ENCODE results near the gene VDAC1. TPM values are rescaled to one million over a fixed set of nuclear protein-coding genes. Genes with fewer than 3 reads are reported as not detected.
A peak's percentile ranks its signal among the peaks of the same experiment; 100 is the strongest.
"Not testable (repeated sequence)": the region's sequence is repeated elsewhere in the genome, so short reads cannot be mapped to it uniquely, and the experiment has no call there.

VDAC1 gene
- total and polyA plus RNA-seq, 9 donors = 193 to 247 (median 216) TPM

DNA sequence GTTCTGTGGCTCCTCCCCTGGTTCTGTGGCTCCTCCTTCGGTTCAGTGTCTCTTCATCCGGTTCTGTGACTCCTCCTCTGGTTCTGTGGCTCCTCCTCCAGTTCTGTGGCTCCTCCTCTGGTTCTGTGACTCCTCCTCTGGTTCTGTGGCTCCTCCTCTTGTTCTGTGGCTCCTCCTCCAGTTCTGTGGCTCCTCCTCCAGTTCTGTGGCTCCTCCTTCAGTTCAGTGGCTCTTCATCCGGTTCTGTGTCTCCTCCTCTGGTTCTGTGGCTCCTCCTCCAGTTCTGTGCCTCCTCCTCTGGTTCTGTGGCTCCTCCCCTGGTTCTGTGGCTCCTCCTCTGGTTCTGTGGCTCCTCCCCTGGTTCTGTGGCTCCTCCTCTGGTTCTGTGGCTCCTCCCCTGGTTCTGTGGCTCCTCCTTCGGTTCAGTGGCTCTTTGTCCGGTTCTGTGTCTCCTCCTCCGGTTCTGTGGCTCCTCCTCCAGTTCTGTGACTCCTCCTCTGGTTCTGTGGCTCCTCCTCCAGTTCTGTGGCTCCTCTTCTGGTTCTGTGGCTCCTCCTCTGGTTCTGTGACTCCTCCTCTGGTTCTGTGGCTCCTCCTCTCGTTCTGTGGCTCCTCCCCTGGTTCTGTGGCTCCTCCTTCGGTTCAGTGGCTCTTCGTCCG, 68.7 kb downstream of the VDAC1 start:
- WGBS (ENCODE audit: insufficient coverage) = 90% methylated on average over 10 of the region's 10 CpGs
- not testable (repeated sequence) for DNase-seq

GRCh38 chr5:133935667-133935940, 69.2 kb downstream of the VDAC1 start:
- H3K4me3 ChIP-seq (ENCODE audit: low read length) = no peak overlapping the region
- no peak for DNase-seq
- no peaks in the 10 kb centered on the region for H3K9me3 ChIP-seq (replicated peaks; ENCODE audit: control insufficient read depth, low read depth, low read length)
- H3K27ac ChIP-seq (ENCODE audit: low read length) = no peak overlapping the region
- H3K4me1 ChIP-seq (ENCODE audit: control insufficient read depth, insufficient read depth, low read length) = peaks cover 7% of the 10 kb centered on the region
- WGBS (ENCODE audit: insufficient coverage) = 75% methylated on average over 5 of the region's 5 CpGs
- no peaks in the 10 kb centered on the region for H3K36me3 ChIP-seq (ENCODE audit: control insufficient read depth, insufficient read depth, low read length)
- no peaks in the 10 kb centered on the region for H3K27me3 ChIP-seq (ENCODE audit: control insufficient read depth, insufficient read depth, low read length)

More for the DNA sequence above, 68.7 kb downstream of the VDAC1 start:
- H3K9me3 ChIP-seq (replicated peaks; ENCODE audit: control insufficient read depth, low read depth, low read length); H3K4me1 ChIP-seq (ENCODE audit: control insufficient read depth, insufficient read depth, low read length); H3K36me3 ChIP-seq (ENCODE audit: control insufficient read depth, insufficient read depth, low read length); H3K4me3 ChIP-seq (ENCODE audit: low read length); H3K27ac ChIP-seq (ENCODE audit: low read length); H3K27me3 ChIP-seq (ENCODE audit: control insufficient read depth, insufficient read depth, low read length): not testable (repeated sequence)

DNA sequence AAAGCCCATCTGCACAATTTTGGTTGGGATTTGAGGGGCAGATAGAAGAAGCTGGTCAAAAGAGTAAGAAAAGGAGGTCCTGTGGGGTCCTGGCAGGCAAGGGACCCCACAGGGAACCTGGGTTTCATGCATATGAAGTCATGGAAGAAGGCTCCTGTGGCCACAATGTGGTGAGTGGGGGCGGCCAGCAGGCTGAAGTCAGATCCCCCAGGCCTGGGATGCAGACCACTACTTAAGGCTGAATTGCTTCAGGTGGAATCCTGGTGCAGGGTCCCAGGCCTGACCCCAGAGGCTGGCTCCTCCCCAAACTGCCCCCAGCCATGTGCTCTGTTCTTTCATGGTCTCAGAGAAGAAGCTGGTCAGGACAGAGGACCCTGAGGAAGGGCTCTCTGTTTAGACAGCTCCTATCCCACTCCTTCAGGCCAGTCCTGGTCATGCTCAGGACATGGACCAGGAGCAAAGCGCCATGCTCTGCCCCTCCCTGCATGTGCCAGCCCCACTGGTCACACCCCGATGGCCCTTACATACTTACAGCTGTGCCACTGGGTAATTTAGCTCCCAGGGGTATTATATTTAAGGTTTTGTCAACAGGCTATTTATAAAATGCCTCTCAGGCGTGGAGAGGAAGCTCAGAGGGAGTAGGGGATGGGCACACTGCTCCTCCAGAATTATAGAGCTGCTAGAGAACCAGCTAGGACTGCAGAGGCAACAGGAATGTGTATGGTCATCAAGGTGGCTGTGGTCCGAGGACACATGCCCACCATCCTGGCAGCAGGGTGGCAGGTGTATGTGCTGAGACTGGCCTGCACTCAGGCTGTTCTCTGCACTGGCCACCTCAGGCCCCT, 69.7 kb downstream of the VDAC1 start:
- Histone ChIP-seq H3K9me3 (replicated peaks; ENCODE audit: control insufficient read depth, low read depth, low read length) (no peaks in the 10 kb centered on the region), H3K27me3 (ENCODE audit: control insufficient read depth, insufficient read depth, low read length) (no peaks in the 10 kb centered on the region), H3K27ac (ENCODE audit: low read length) (no peak overlapping the region), H3K4me1 (ENCODE audit: control insufficient read depth, insufficient read depth, low read length) (peaks cover 7% of the 10 kb centered on the region), H3K4me3 (ENCODE audit: low read length) (no peak overlapping the region), H3K36me3 (ENCODE audit: control insufficient read depth, insufficient read depth, low read length) (no peaks in the 10 kb centered on the region)
- no peak for DNase-seq
- WGBS (ENCODE audit: insufficient coverage) = 54% methylated on average over 2 of the region's 5 CpGs

- H3K4me3 ChIP-seq (ENCODE audit: low read length) = no peak overlapping the region
- peaks cover 7% of the 10 kb centered on the region for H3K4me1 ChIP-seq (ENCODE audit: control insufficient read depth, insufficient read depth, low read length)
- H3K9me3 ChIP-seq (replicated peaks; ENCODE audit: control insufficient read depth, low read depth, low read length) = no peaks in the 10 kb centered on the region
- no peak for DNase-seq
- no peak overlapping the region for H3K27ac ChIP-seq (ENCODE audit: low read length)
- no peaks in the 10 kb centered on the region for H3K36me3 ChIP-seq (ENCODE audit: control insufficient read depth, insufficient read depth, low read length)
- 73% methylated on average over 2 of the region's 5 CpGs for WGBS (ENCODE audit: insufficient coverage)
- no peaks in the 10 kb centered on the region for H3K27me3 ChIP-seq (ENCODE audit: control insufficient read depth, insufficient read depth, low read length)
Measured at GRCh38 chr5:133934311-133934710, 70.5 kb downstream of the VDAC1 start.

DNA sequence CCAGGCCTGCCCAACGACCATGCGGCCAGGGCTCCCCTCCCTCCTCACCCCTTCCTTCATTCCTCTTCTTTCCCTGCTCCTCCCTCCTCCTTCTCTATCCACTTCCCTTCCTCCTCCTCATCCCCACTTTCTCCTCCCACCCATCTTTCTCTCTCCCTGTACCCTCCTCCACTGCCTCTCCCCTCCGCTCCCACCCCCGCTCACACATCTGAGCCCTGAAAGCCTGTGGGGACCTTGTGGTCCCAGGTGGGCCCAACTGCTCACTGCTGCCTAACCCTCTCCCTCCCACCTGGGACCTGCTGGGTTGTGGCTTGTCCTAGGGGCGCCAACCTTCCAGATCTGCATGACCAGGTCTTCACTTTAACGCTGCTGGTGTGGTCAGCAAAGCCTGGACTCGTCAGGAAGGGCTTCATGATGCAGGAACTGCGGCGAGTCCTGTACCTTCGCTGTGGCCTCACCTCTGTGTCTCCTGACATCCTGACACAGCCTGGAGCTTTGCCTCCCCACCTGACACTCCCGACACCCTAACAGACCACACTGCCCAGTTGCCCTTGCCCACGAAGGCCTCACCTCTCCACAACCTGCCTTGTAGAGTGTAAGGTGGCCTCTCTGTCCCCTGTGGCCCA, 71.0 kb downstream of the VDAC1 start:
- 77% methylated on average over 10 of the region's 12 CpGs for WGBS (ENCODE audit: insufficient coverage)
- Histone ChIP-seq H3K27me3 (ENCODE audit: control insufficient read depth, insufficient read depth, low read length) (no peaks in the 10 kb centered on the region), H3K36me3 (ENCODE audit: control insufficient read depth, insufficient read depth, low read length) (no peaks in the 10 kb centered on the region)

GRCh38 chr5:133933169-133933509, 71.6 kb downstream of the VDAC1 start:
- Histone ChIP-seq H3K36me3 (ENCODE audit: control insufficient read depth, insufficient read depth, low read length) (no peaks in the 10 kb centered on the region), H3K4me1 (ENCODE audit: control insufficient read depth, insufficient read depth, low read length) (peaks cover 7% of the 10 kb centered on the region), H3K27ac (ENCODE audit: low read length) (no peak overlapping the region), H3K4me3 (ENCODE audit: low read length) (no peak overlapping the region), H3K27me3 (ENCODE audit: control insufficient read depth, insufficient read depth, low read length) (no peaks in the 10 kb centered on the region), H3K9me3 (replicated peaks; ENCODE audit: control insufficient read depth, low read depth, low read length) (no peaks in the 10 kb centered on the region)
- DNase-seq = no peak
- 40% methylated on average over 1 of the region's 3 CpGs for WGBS (ENCODE audit: insufficient coverage)

More for the DNA sequence above, 71.0 kb downstream of the VDAC1 start:
- no peak for DNase-seq
- no peak overlapping the region for H3K4me3 ChIP-seq (ENCODE audit: low read length)
- no peaks in the 10 kb centered on the region for H3K9me3 ChIP-seq (replicated peaks; ENCODE audit: control insufficient read depth, low read depth, low read length)
- no peak overlapping the region for H3K27ac ChIP-seq (ENCODE audit: low read length)
- peaks cover 7% of the 10 kb centered on the region for H3K4me1 ChIP-seq (ENCODE audit: control insufficient read depth, insufficient read depth, low read length)

GRCh38 chr5:133932441-133933168, 72.2 kb downstream of the VDAC1 start:
- no peak overlapping the region for H3K4me3 ChIP-seq (ENCODE audit: low read length)
- peaks cover 7% of the 10 kb centered on the region for H3K4me1 ChIP-seq (ENCODE audit: control insufficient read depth, insufficient read depth, low read length)
- H3K36me3 ChIP-seq (ENCODE audit: control insufficient read depth, insufficient read depth, low read length) = no peaks in the 10 kb centered on the region
- WGBS (ENCODE audit: insufficient coverage) = 71% methylated on average over 11 of the region's 13 CpGs
- no peak overlapping the region for H3K27ac ChIP-seq (ENCODE audit: low read length)
- H3K9me3 ChIP-seq (replicated peaks; ENCODE audit: control insufficient read depth, low read depth, low read length) = no peaks in the 10 kb centered on the region
- no peaks in the 10 kb centered on the region for H3K27me3 ChIP-seq (ENCODE audit: control insufficient read depth, insufficient read depth, low read length)
- DNase-seq = peak; percentile 45

- Histone ChIP-seq H3K4me1 (ENCODE audit: control insufficient read depth, insufficient read depth, low read length) (peaks cover 7% of the 10 kb centered on the region), H3K27me3 (ENCODE audit: control insufficient read depth, insufficient read depth, low read length) (no peaks in the 10 kb centered on the region), H3K9me3 (replicated peaks; ENCODE audit: control insufficient read depth, low read depth, low read length) (no peaks in the 10 kb centered on the region), H3K27ac (ENCODE audit: low read length) (no peak overlapping the region), H3K4me3 (ENCODE audit: low read length) (no peak overlapping the region), H3K36me3 (ENCODE audit: control insufficient read depth, insufficient read depth, low read length) (no peaks in the 10 kb centered on the region)
- no peak for DNase-seq
- 84% methylated on average over 5 of the region's 5 CpGs for WGBS (ENCODE audit: insufficient coverage)
Measured at GRCh38 chr5:133931546-133931945, 73.2 kb downstream of the VDAC1 start.

GRCh38 chr5:133930813-133931090, 74.0 kb downstream of the VDAC1 start:
- no CpG with 5 or more reads among the region's 3 CpGs for WGBS (ENCODE audit: insufficient coverage)
- DNase-seq = no peak
- Histone ChIP-seq H3K9me3 (replicated peaks; ENCODE audit: control insufficient read depth, low read depth, low read length) (no peaks in the 10 kb centered on the region), H3K27ac (ENCODE audit: low read length) (no peak overlapping the region), H3K36me3 (ENCODE audit: control insufficient read depth, insufficient read depth, low read length) (no peaks in the 10 kb centered on the region), H3K4me1 (ENCODE audit: control insufficient read depth, insufficient read depth, low read length) (peaks cover 7% of the 10 kb centered on the region), H3K27me3 (ENCODE audit: control insufficient read depth, insufficient read depth, low read length) (no peaks in the 10 kb centered on the region), H3K4me3 (ENCODE audit: low read length) (no peak overlapping the region)
